HepG2 (cell line): ENCODE measurements around the gene GNG7. TPM values are rescaled to one million over a fixed set of nuclear protein-coding genes. Genes with fewer than 3 reads are reported as not detected.
A peak's percentile ranks its signal among the peaks of the same experiment; 100 is the strongest.

ENCODE experiments used
- ATAC-seq: fragments of 200-7000 bp; cut with Tn5 transposase; 3 replicates; pipeline ENCODE4 v1.9.1; 2020; ENCODE audit warnings: mild to moderate bottlenecking, moderate library complexity
- BruUV-seq: library from RNA; stranded (reverse); fragments of 400-500 nt; replicated peaks from 2 replicates; lab custom pipeline; 2021; lab: Mats Ljungman, UMichigan
- CTCF ChIA-PET: fragments of 300-600 bp; formaldehyde crosslinking; extraction: SDS; loops from one replicate; lab custom pipeline; 2021; ENCODE audit warnings: low total read pairs, inconsistent platforms, low intra/inter-chr PET ratio; lab: Yijun Ruan, JAX
- POLR2A ChIA-PET: fragments of 350-600 bp; sonication (Branson Sonifier 250); formaldehyde crosslinking; loops from one replicate; lab custom pipeline; 2020; ENCODE audit warnings: antibody characterized with exemption, inconsistent platforms; lab: Yijun Ruan, JAX
- DNase-seq: peaks from one replicate; pipeline ENCODE4 v3.0.0-alpha.2; 2015; ENCODE audit warnings: low spot score
- FAIRE-seq: peaks from 3 replicates; lab custom pipeline; 2011; peaks lifted over from hg19 to GRCh38; lab: Jason Lieb, UNC
- H2AFZ ChIP-seq: one replicate; pipeline ENCODE4 v1.6.1; 2011; ENCODE audit warnings: low read length, inconsistent platforms
- H3K27ac ChIP-seq: fragments of 300-600 bp; 3 replicates; pipeline ENCODE4 v1.8.0; 2011; ENCODE audit warnings: mixed run types, mild to moderate bottlenecking, mixed read lengths, low read length, inconsistent platforms; ENCODE audit not compliant: insufficient read depth; ENCODE audit errors: extremely low read length
- H3K27me3 ChIP-seq, 2 experiments: fragments of 200-600 bp in 1 of 2; 2 replicates in 1 of 2; 3 replicates in 1 of 2; pipeline versions ENCODE4 v1.6.0 to v1.8.0; 2011; ENCODE audit warnings: low read length in 2 of 2, mild to moderate bottlenecking in 2 of 2, moderate library complexity in 2 of 2, inconsistent platforms in 1 of 2; ENCODE audit not compliant: insufficient read depth in 2 of 2, control insufficient read depth in 1 of 2
- H3K36me3 ChIP-seq, 2 experiments: fragments of 200-600 bp in 1 of 2; replicated peaks in 1 of 2; 2 replicates in 1 of 2; 3 replicates in 1 of 2; pipeline versions ENCODE4 v1.5.1 to v1.8.0; 2011; ENCODE audit warnings: low read length in 2 of 2, inconsistent platforms in 1 of 2; ENCODE audit not compliant: insufficient read depth in 2 of 2, control insufficient read depth in 1 of 2
- H3K4me1 ChIP-seq: 2 replicates; pipeline ENCODE4 v1.5.1; 2012; ENCODE audit warnings: low read length, inconsistent platforms; ENCODE audit not compliant: insufficient read depth
- H3K4me2 ChIP-seq: 2 replicates; pipeline ENCODE4 v1.6.0; 2011; ENCODE audit warnings: low read depth, low read length, inconsistent platforms
- H3K4me3 ChIP-seq, 3 experiments: fragments of 200-600 bp in 1 of 3; sonication (generic), shearing (Covaris generic) in 1 of 3; replicated peaks in 1 of 3; 2 replicates each; pipeline ENCODE4 v1.5.1; 2011 to 2016; ENCODE audit warnings: low read length in 3 of 3, inconsistent platforms in 2 of 3, low read depth in 2 of 3, mild to moderate bottlenecking in 2 of 3, control low read depth in 1 of 3, mixed read lengths in 1 of 3; ENCODE audit not compliant: insufficient read depth in 1 of 3
- H3K79me2 ChIP-seq: one replicate; pipeline ENCODE4 v1.6.1; 2011; ENCODE audit warnings: low read length, inconsistent platforms; ENCODE audit not compliant: insufficient read depth
- H3K9ac ChIP-seq: 2 replicates; pipeline ENCODE4 v1.6.0; 2011; ENCODE audit warnings: mild to moderate bottlenecking, low read depth, low read length, inconsistent platforms; ENCODE audit not compliant: insufficient read depth
- H3K9me3 ChIP-seq: 2 replicates; pipeline ENCODE4 v1.5.1; 2012; ENCODE audit warnings: mild to moderate bottlenecking, low read length
- H4K20me1 ChIP-seq: 2 replicates; pipeline ENCODE4 v1.6.0; 2011; ENCODE audit warnings: inconsistent platforms, mild to moderate bottlenecking, low read length, moderate library complexity; ENCODE audit not compliant: insufficient read depth
- AGO2 ChIP-seq: fragments of 200-400 bp; formaldehyde crosslinking; optimal IDR thresholded peaks from 2 replicates; pipeline ENCODE3; 2017; ENCODE audit warnings: mild to moderate bottlenecking, low read depth, low read length, moderate library complexity
- KDM3A ChIP-seq: IDR thresholded peaks from 2 replicates; pipeline ENCODE4 v1.6.1; 2018; ENCODE audit warnings: low read depth, missing compliant biosample characterization
- ZNF816 ChIP-seq: sonication (generic); formaldehyde crosslinking; IDR thresholded peaks from 2 replicates; pipeline ENCODE4 v1.8.0; 2022; ENCODE audit warnings: missing genetic modification reagents, mild to moderate bottlenecking, borderline replicate concordance
- WGBS: methylation state at CpG from one replicate; pipeline ENCODE4 v1.1.6; 2017; ENCODE audit warnings: low lambda C conversion rate; 5-methylcytosine and 5-hydroxymethylcytosine counted together
- in situ Hi-C: cut with HindIII; loops from 2 replicates; pipeline ENCODE4 v1.10.0; 2017; ENCODE audit warnings: low pct_unique_long_range_greater_than_20kb; ENCODE audit not compliant: extremely low pct_ligation_motif_present
- intact Hi-C: fragments of 100-400 bp; cut with micrococcal nuclease; formaldehyde crosslinking; loops from one replicate; pipeline ENCODE4 v1.10.0; 2022; ENCODE audit not compliant: unreplicated experiment
- polyA plus RNA-seq, 8 experiments: library from polyadenylated mRNA; depleted of rRNA in 3 of 8; stranded (reverse) in 7 of 8; unstranded in 1 of 8; fragments of >200 nt; fragmentation: Illumina TruSeq in 4 of 8; extraction: Trizol in 4 of 8; gene quantifications; 2 replicates each; pipeline versions ENCODE4 v1.2.1 to v1.2.3, GENCODE V29; 2011 to 2016; ENCODE audit warnings: low read depth in 4 of 8, missing spikeins in 1 of 8, mixed read lengths in 1 of 8; ENCODE audit not compliant: insufficient read depth in 1 of 8
- total RNA-seq, 5 experiments: library from RNA; depleted of rRNA; stranded (reverse); fragments of >200 nt; fragmentation: Illumina TruSeq; extraction: Trizol; gene quantifications; 2 replicates each; pipeline ENCODE4 v1.2.3, GENCODE V29; 2016; ENCODE audit warnings: low read depth in 1 of 5

The GNG7 gene
- total and polyA plus RNA-seq, 2 of the 13 experiments (the other 11 are each of a cell fraction or from before 2014, with no cell fraction given), result 1.4 to 3.3 TPM

GRCh38 chr19:2731181-2731995, 28.9 kb upstream of the GNG7 start:
- H3K9me3 ChIP-seq, result no peaks in the 10 kb centered on the region
- FAIRE-seq, result no peak
- 94% methylated on average over 20 of the region's 41 CpGs for WGBS
- intact Hi-C loops (no loop called here), in situ Hi-C loops (no loop called here)
- no peak for DNase-seq
- ChIA-PET POLR2A (no interaction called here), CTCF (no interaction called here)
- no peak overlapping the region for H3K27ac ChIP-seq
- H2AFZ ChIP-seq, result no peak overlapping the region
- peaks cover 6 to 21% of the 10 kb centered on the region in 2 experiments; a peak in 4 of 5 replicates for H3K27me3 ChIP-seq
- ATAC-seq, result no peak
- no TSS peak for BruUV-seq
- no peaks in the 10 kb centered on the region for H4K20me1 ChIP-seq
- H3K79me2 ChIP-seq, result no peaks in the 10 kb centered on the region
- H3K4me2 ChIP-seq, result no peak overlapping the region
- no peak overlapping the region for H3K4me3 ChIP-seq
- peaks cover 7% of the 10 kb centered on the region; the same call in 1 of the 2 replicates for H3K4me1 ChIP-seq
- no peak overlapping the region for H3K9ac ChIP-seq
- peaks cover 3 to 22% of the 10 kb centered on the region in 2 experiments; a peak in 3 of 5 replicates for H3K36me3 ChIP-seq
- TF ChIP-seq AGO2, result peak; percentile 28
- TF ChIP-seq ZNF816 (CRISPR knock-in tag), result no peak

- Histone ChIP-seq H4K20me1 (no peaks in the 10 kb centered on the region), H3K27ac (no peak overlapping the region), H2AFZ (no peak overlapping the region), H3K9me3 (no peaks in the 10 kb centered on the region), H3K4me2 (no peak overlapping the region), H3K27me3 (peaks cover 7 to 30% of the 10 kb centered on the region in 2 experiments), H3K4me3 (no peak overlapping the region), H3K36me3 (peaks cover 1 to 12% of the 10 kb centered on the region in 2 experiments; a peak in 2 of 5 replicates), H3K9ac (no peak overlapping the region), H3K4me1 (peaks cover 13% of the 10 kb centered on the region; the same call in 1 of the 2 replicates), H3K79me2 (no peaks in the 10 kb centered on the region)
- ChIA-PET POLR2A (no interaction called here), CTCF (no interaction called here)
- TF ChIP-seq KDM3A (no peak), AGO2 (peak; percentile 44)
- in situ Hi-C loops, result no loop called here
- FAIRE-seq, result no peak
- BruUV-seq, result no TSS peak
- no peak for DNase-seq
- no peak for ATAC-seq
- intact Hi-C loops, result no loop called here
- 83% methylated on average over 12 of the region's 26 CpGs for WGBS
Measured at GRCh38 chr19:2729943-2730818, 27.7 kb upstream of the GNG7 start.
